Activated CD4-positive, alpha-beta T cell treated with anti-CD3 and anti-CD28 coated beads, Interleukin-2, amount 10 ng/mL, durations not matched to agents 24 days and 14 days (primary cell): ENCODE data around the gene GOLT1A. TPM values are rescaled to one million over a fixed set of nuclear protein-coding genes. Genes with fewer than 3 reads are reported as not detected.

Experiments
- total RNA-seq: library from RNA; stranded (reverse); gene quantifications from 2 replicates; pipeline ENCODE4 v1.2.3, GENCODE V29; 2022

GOLT1A gene
- total RNA-seq, 1 donor from 2014 or later: not detected

Other genes starting within 250 kb of the GOLT1A start
- 0.17 TPM in 1 of 2 replicates, not detected in the other for gene SOX13, start 140.9 kb downstream of the GOLT1A start, total RNA-seq
- 0.07 TPM in 1 of 2 replicates, not detected in the other for gene ETNK2, start 61.9 kb downstream of the GOLT1A start, total RNA-seq
- not detected in 2 replicates for gene REN, start 47.7 kb downstream of the GOLT1A start, total RNA-seq
- not detected in 2 replicates for gene KISS1, start 17.5 kb downstream of the GOLT1A start, total RNA-seq
- gene PLEKHA6, start 145.9 kb upstream of the GOLT1A start, total RNA-seq: 0.07 and 0.47 TPM in 2 replicates
- gene PPP1R15B, start 197.8 kb upstream of the GOLT1A start, total RNA-seq: 70.9 and 74.0 TPM in 2 replicates